WTC11 (cell line): ENCODE results near the gene PRKAR1B. TPM values are rescaled to one million over a fixed set of nuclear protein-coding genes. Genes with fewer than 3 reads are reported as not detected.

Experiments
- ATAC-seq: fragments of 200-7000 bp; cut with Tn5 transposase; 2 replicates; pipeline ENCODE4 v1.10.0; 2021; ENCODE audit warnings: mild to moderate bottlenecking, moderate library complexity
- CTCF ChIA-PET: fragments of 300-600 bp; sonication (Branson Sonifier 250); formaldehyde crosslinking; loops from one replicate; lab custom pipeline; 2021; ENCODE audit warnings: antibody characterized with exemption; lab: Charles Lee
- POLR2A ChIA-PET: fragments of 350-600 bp; sonication (Branson Sonifier 250); formaldehyde crosslinking; loops from one replicate; lab custom pipeline; 2021; ENCODE audit warnings: antibody characterized with exemption; lab: Charles Lee
- DNase-seq: peaks from one replicate; pipeline ENCODE4 v3.0.0; 2021; ENCODE audit warnings: low spot score
- H3K27ac Mint-ChIP-seq: 2 replicates; pipeline ENCODE4 v1.8.0; 2021; ENCODE audit warnings: mixed read lengths
- H3K27me3 Mint-ChIP-seq: 2 replicates; pipeline ENCODE4 v1.8.0; 2021; ENCODE audit warnings: low read depth, mild to moderate bottlenecking, moderate library complexity, mixed read lengths
- H3K36me3 Mint-ChIP-seq: 2 replicates; pipeline ENCODE4 v1.8.0; 2021; ENCODE audit warnings: mixed read lengths
- H3K4me1 Mint-ChIP-seq: 2 replicates; pipeline ENCODE4 v1.8.0; 2022; ENCODE audit warnings: mixed read lengths
- H3K4me3 Mint-ChIP-seq: 2 replicates; pipeline ENCODE4 v1.8.0; 2021; ENCODE audit warnings: mild to moderate bottlenecking, moderate library complexity, mixed read lengths
- H3K9me3 Mint-ChIP-seq: 2 replicates; pipeline ENCODE4 v1.8.0; 2021; ENCODE audit warnings: mixed read lengths
- AFF4 ChIP-seq: sonication (generic); formaldehyde crosslinking; IDR thresholded peaks from 2 replicates; pipeline ENCODE4 v1.8.1; 2023; ENCODE audit warnings: mild to moderate bottlenecking, missing genetic modification reagents, borderline replicate concordance
- ARID4B ChIP-seq: sonication (generic); formaldehyde crosslinking; IDR thresholded peaks from 2 replicates; pipeline ENCODE4 v1.8.0; 2023; ENCODE audit warnings: missing genetic modification reagents, mild to moderate bottlenecking, borderline replicate concordance
- EMX1 ChIP-seq: fragments of 250-450 bp; sonication (Bioruptor Pico); IDR thresholded peaks from 2 replicates; pipeline ENCODE4 v1.8.0; 2021; ENCODE audit warnings: mild to moderate bottlenecking
- ETV6 ChIP-seq: sonication (generic); formaldehyde crosslinking; IDR thresholded peaks from 2 replicates; pipeline ENCODE4 v1.8.1; 2022; ENCODE audit warnings: mild to moderate bottlenecking, missing genetic modification reagents
- IRF1 ChIP-seq: sonication (generic); formaldehyde crosslinking; IDR thresholded peaks from 2 replicates; pipeline ENCODE4 v1.8.0; 2023; ENCODE audit warnings: missing genetic modification reagents
- IRF2 ChIP-seq: sonication (generic); formaldehyde crosslinking; IDR thresholded peaks from 2 replicates; pipeline ENCODE4 v1.8.0; 2022; ENCODE audit warnings: low read depth, missing genetic modification reagents, borderline replicate concordance
- JUN ChIP-seq: sonication (generic); formaldehyde crosslinking; IDR thresholded peaks from 2 replicates; pipeline ENCODE4 v1.8.0; 2023; ENCODE audit warnings: mild to moderate bottlenecking, missing genetic modification reagents
- NR3C1 ChIP-seq: sonication (generic); formaldehyde crosslinking; conservative IDR thresholded peaks from 2 replicates; pipeline ENCODE4 v1.8.1; 2023; ENCODE audit warnings: low read depth, mild to moderate bottlenecking, missing genetic modification reagents
- OVOL2 ChIP-seq: fragments of 250-450 bp; sonication (Bioruptor Pico); IDR thresholded peaks from 2 replicates; pipeline ENCODE4 v1.9.0; 2021; ENCODE audit warnings: mild to moderate bottlenecking, borderline replicate concordance
- TP53 ChIP-seq: sonication (generic); formaldehyde crosslinking; IDR thresholded peaks from 2 replicates; pipeline ENCODE4 v1.8.1; 2023; ENCODE audit warnings: mild to moderate bottlenecking, missing genetic modification reagents
- ZMAT4 ChIP-seq: fragments of 250-450 bp; sonication (Bioruptor Pico); IDR thresholded peaks from 2 replicates; pipeline ENCODE4 v1.9.0; 2021; ENCODE audit warnings: mild to moderate bottlenecking
- ZNF396 ChIP-seq: fragments of 250-450 bp; sonication (Bioruptor Pico); IDR thresholded peaks from 2 replicates; pipeline ENCODE4 v1.8.0; 2021; ENCODE audit warnings: mild to moderate bottlenecking, moderate library complexity, borderline replicate concordance
- ZNF423 ChIP-seq: fragments of 250-450 bp; sonication (Bioruptor Pico); IDR thresholded peaks from 2 replicates; pipeline ENCODE4 v2.1.2; 2022; ENCODE audit warnings: mild to moderate bottlenecking, moderate library complexity
- total RNA-seq: library from RNA; stranded (reverse); gene quantifications from 3 replicates; pipeline ENCODE4 v1.2.3, GENCODE V29; 2021

Gene PRKAR1B
- total RNA-seq, 1 experiment from 2014 or later: 43.6 TPM

GRCh38 chr7:568031-568951, 158.8 kb downstream of the PRKAR1B start:
- no peak for DNase-seq
- TF ChIP-seq ZNF396 (no peak), AFF4 (no peak), JUN (CRISPR knock-in tag) (no peak), IRF2 (CRISPR knock-in tag) (no peak), OVOL2 (no peak), ARID4B (no peak), TP53 (CRISPR knock-in tag) (no peak), ZMAT4 (no peak), NR3C1 (no peak), ZNF423 (CRISPR knock-in tag) (no peak), ETV6 (no peak)
- TF ChIP-seq, all 79 proteins: peak for 0
- Mint-ChIP-seq H3K4me1 (peaks cover 12% of the 10 kb centered on the region), H3K27me3 (no peaks in the 10 kb centered on the region), H3K9me3 (no peaks in the 10 kb centered on the region), H3K27ac (peak overlapping the region; percentile 60; the same call in 1 of the 2 replicates), H3K36me3 (no peaks in the 10 kb centered on the region), H3K4me3 (no peak overlapping the region)
- ChIA-PET CTCF (no interaction called here), POLR2A (no interaction called here)
- ATAC-seq: no peak

GRCh38 chr7:567305-567883, 159.7 kb downstream of the PRKAR1B start:
- TF ChIP-seq EMX1 (CRISPR knock-in tag): no peak
- no peak for TF ChIP-seq IRF1 (CRISPR knock-in tag)
- Mint-ChIP-seq H3K27me3 (no peaks in the 10 kb centered on the region), H3K36me3 (no peaks in the 10 kb centered on the region), H3K4me3 (no peak overlapping the region), H3K4me1 (peaks cover 5% of the 10 kb centered on the region), H3K27ac (no peak overlapping the region), H3K9me3 (no peaks in the 10 kb centered on the region)
- DNase-seq (no peak), ATAC-seq (no peak)
- POLR2A ChIA-PET: no interaction called here
- CTCF ChIA-PET: interaction anchor here (0.6 kb wide), 1 partner anchor 104 kb away, joined by 3 read pairs; no protein-coding TSS in a partner anchor
